HL-60 (cell line): Measurements from ENCODE around the gene PPP2R2D.

ENCODE experiments used
- DNase-seq, 2 experiments: peaks; one replicate each; pipeline ENCODE4 v3.0.0-alpha.2; 2010 to 2020; ENCODE audit warnings: low read depth in 1 of 2, low spot score in 1 of 2
- H3K27ac ChIP-seq: fragments of 250-450 bp; sonication (Bioruptor Pico); replicated peaks from 2 replicates; pipeline ENCODE4 v1.5.1; 2020; ENCODE audit warnings: mild to moderate bottlenecking, moderate library complexity
- H3K27me3 ChIP-seq: fragments of 250-450 bp; sonication (Bioruptor Pico); 2 replicates; pipeline ENCODE4 v1.5.1; 2021; ENCODE audit warnings: mild to moderate bottlenecking, moderate library complexity; ENCODE audit not compliant: insufficient read depth, poor library complexity, severe bottlenecking
- H3K4me3 ChIP-seq: replicated peaks from 2 replicates; pipeline ENCODE4 v1.5.1; 2011; ENCODE audit warnings: mild to moderate bottlenecking, control low read depth, low read length; ENCODE audit not compliant: insufficient read depth
- CTCF ChIP-seq: IDR thresholded peaks from one replicate; pipeline ENCODE4 v1.5.1; 2011; ENCODE audit warnings: low read length, control low read depth, inconsistent platforms; ENCODE audit not compliant: insufficient read depth
- GABPA ChIP-seq: IDR thresholded peaks from 2 replicates; pipeline ENCODE4 v1.6.1; 2012; ENCODE audit warnings: low read depth
- POLR2AphosphoS5 ChIP-seq: IDR thresholded peaks from 2 replicates; pipeline ENCODE4 v1.6.1; 2012; ENCODE audit warnings: low read depth
- REST ChIP-seq: IDR thresholded peaks from 2 replicates; pipeline ENCODE4 v1.6.1; 2012; ENCODE audit warnings: low read depth; ENCODE audit not compliant: insufficient replicate concordance
- SPI1 ChIP-seq: IDR thresholded peaks from 2 replicates; pipeline ENCODE4 v1.6.1; 2012; ENCODE audit warnings: low read depth, mild to moderate bottlenecking, borderline replicate concordance

PPP2R2D gene

GRCh38 chr10:131923038-131923756 is 22.4 kb downstream of the PPP2R2D start:
- no peaks in the 10 kb centered on the region for H3K27me3 ChIP-seq
- DNase-seq, result no peak

GRCh38 chr10:131925011-131925649 is 24.3 kb downstream of the PPP2R2D start:
- no peak for TF ChIP-seq POLR2AphosphoS5
- no peak for TF ChIP-seq GABPA
- no peak for TF ChIP-seq CTCF
- no peak for TF ChIP-seq REST
- no peak for TF ChIP-seq SPI1
- no peak for DNase-seq
- Histone ChIP-seq H3K27ac (peak overlapping the region; percentile 31; the same call in 1 of the 2 replicates), H3K27me3 (no peaks in the 10 kb centered on the region), H3K4me3 (no peak overlapping the region)

More at GRCh38 chr10:131923038-131923756, 22.4 kb downstream of the PPP2R2D start:
- Histone ChIP-seq H3K4me3 (no peak overlapping the region), H3K27ac (no peak overlapping the region; the same call in 1 of the 2 replicates)
- TF ChIP-seq REST, result no peak
- TF ChIP-seq SPI1, result no peak
- TF ChIP-seq CTCF, result no peak
- no peak for TF ChIP-seq GABPA
- no peak for TF ChIP-seq POLR2AphosphoS5

GRCh38 chr10:131925716-131926115 is 24.9 kb downstream of the PPP2R2D start:
- Histone ChIP-seq H3K27me3 (no peaks in the 10 kb centered on the region), H3K27ac (no peak overlapping the region), H3K4me3 (no peak overlapping the region)
- DNase-seq, result no peak
- TF ChIP-seq SPI1 (no peak), GABPA (no peak), REST (no peak), POLR2AphosphoS5 (no peak), CTCF (no peak)
